ENCODE data around the gene ACY1. TPM values are rescaled to one million over a fixed set of nuclear protein-coding genes. Genes with fewer than 3 reads are reported as not detected.

Gene ACY1
- total RNA-seq, 6 experiments from 2014 or later, result 223 to 479 (median 297) TPM

GRCh38 chr3:52001443-52001974, 18.2 kb downstream of the ACY1 start:
- Histone ChIP-seq H3K4me1 (peaks cover 0 to 9% (median 0%) of the 10 kb centered on the region in 4 donors), H3K4me3 (no peak overlapping the region), H3K27ac (no peak overlapping the region), H3K36me3 (no peaks in the 10 kb centered on the region), H3K27me3 (no peaks in the 10 kb centered on the region), H3K9me3 (no peaks in the 10 kb centered on the region)
- ATAC-seq, result peak; percentile 71 to 78 (median 75)
- 6% methylated on average over 2 of the region's 18 CpGs for WGBS (ENCODE audit: insufficient coverage, low coverage, low lambda C conversion rate, missing lambda C conversion rate)
- intact Hi-C loops (cut with DNase I), result loop anchor here (2.0 to 5.0 kb wide), 3 partner anchors 121 to 143 kb away; no protein-coding TSS in a partner anchor
- TF ChIP-seq, protein P1, sequence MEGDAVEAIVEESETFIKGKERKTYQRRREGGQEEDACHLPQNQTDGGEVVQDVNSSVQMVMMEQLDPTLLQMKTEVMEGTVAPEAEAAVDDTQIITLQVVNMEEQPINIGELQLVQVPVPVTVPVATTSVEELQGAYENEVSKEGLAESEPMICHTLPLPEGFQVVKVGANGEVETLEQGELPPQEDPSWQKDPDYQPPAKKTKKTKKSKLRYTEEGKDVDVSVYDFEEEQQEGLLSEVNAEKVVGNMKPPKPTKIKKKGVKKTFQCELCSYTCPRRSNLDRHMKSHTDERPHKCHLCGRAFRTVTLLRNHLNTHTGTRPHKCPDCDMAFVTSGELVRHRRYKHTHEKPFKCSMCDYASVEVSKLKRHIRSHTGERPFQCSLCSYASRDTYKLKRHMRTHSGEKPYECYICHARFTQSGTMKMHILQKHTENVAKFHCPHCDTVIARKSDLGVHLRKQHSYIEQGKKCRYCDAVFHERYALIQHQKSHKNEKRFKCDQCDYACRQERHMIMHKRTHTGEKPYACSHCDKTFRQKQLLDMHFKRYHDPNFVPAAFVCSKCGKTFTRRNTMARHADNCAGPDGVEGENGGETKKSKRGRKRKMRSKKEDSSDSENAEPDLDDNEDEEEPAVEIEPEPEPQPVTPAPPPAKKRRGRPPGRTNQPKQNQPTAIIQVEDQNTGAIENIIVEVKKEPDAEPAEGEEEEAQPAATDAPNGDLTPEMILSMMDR (IDR thresholded peaks at IDR 0.05), result peak; percentile 86 to 96 (median 89)
- TF ChIP-seq POLR2A (IDR thresholded peaks at IDR 0.05), result no peak
- DNase-seq, result peak; percentile 71 to 75 (median 72)

- no peak overlapping the region for H3K27ac ChIP-seq
- 66% methylated on average over 3 of the region's 6 CpGs for WGBS (ENCODE audit: insufficient coverage, low coverage, low lambda C conversion rate, missing lambda C conversion rate)
- no peaks in the 10 kb centered on the region for H3K9me3 ChIP-seq
- H3K4me1 ChIP-seq, result peaks cover 0 to 9% (median 0%) of the 10 kb centered on the region in 4 donors
- no peak for ATAC-seq
- no peaks in the 10 kb centered on the region for H3K27me3 ChIP-seq
- DNase-seq, result no peak
- no peak overlapping the region for H3K4me3 ChIP-seq
- H3K36me3 ChIP-seq, result no peaks in the 10 kb centered on the region
- intact Hi-C loops (cut with DNase I), result loop anchor here (5.0 kb wide), 2 partner anchors 120 to 140 kb away; no protein-coding TSS in a partner anchor
- no peak for TF ChIP-seq POLR2A (IDR thresholded peaks at IDR 0.05)
- TF ChIP-seq, protein P1 (IDR thresholded peaks at IDR 0.05), result no peak
Observed at GRCh38 chr3:52002748-52003147, 19.4 kb downstream of the ACY1 start.

- TF ChIP-seq, protein P1 (IDR thresholded peaks at IDR 0.05), result peak; percentile 20 to 31 (median 25)
- no peak for TF ChIP-seq POLR2A (IDR thresholded peaks at IDR 0.05)
- Histone ChIP-seq H3K27me3 (no peaks in the 10 kb centered on the region), H3K9me3 (no peaks in the 10 kb centered on the region), H3K36me3 (no peaks in the 10 kb centered on the region), H3K4me3 (no peak overlapping the region), H3K4me1 (peaks cover 0 to 9% (median 0%) of the 10 kb centered on the region in 4 donors), H3K27ac (no peak overlapping the region)
- intact Hi-C loops (cut with DNase I), result loop anchor here (5.0 kb wide), 2 partner anchors 118 to 138 kb away; no protein-coding TSS in a partner anchor
- DNase-seq (no peak), ATAC-seq (peak; percentile 10 to 19 (median 16))
- WGBS (ENCODE audit: insufficient coverage, low coverage, low lambda C conversion rate, missing lambda C conversion rate), result 42% methylated on average over 4 of the region's 16 CpGs
Observed at GRCh38 chr3:52004163-52004787, 20.9 kb downstream of the ACY1 start.

DNA sequence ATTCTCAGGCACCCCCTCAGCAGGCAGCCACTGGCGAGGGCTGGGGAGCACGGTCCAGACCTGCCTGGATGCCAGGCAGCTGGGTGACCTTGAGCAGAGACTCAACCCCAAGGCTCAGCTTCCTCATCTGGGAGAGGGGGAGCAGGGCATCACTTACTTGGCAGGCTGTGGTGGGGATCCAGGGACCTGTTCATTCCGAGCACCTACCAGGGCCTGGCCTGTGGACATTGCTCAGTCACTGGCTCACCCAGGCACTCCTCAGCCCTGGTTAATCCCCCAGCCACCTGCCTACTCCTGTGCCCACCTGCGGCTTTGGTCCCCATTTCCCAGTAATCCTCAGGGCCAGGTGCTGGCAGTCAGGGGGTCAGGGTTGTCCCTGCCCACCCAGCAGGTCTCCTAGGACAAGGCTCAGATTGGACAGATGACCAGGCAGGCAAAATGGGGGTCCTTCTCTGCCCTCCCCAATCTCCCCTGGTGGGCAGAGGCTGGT, 21.6 kb downstream of the ACY1 start:
- Histone ChIP-seq H3K27me3 (no peaks in the 10 kb centered on the region), H3K27ac (no peak overlapping the region), H3K4me3 (no peak overlapping the region), H3K4me1 (peaks cover 0 to 9% (median 0%) of the 10 kb centered on the region in 4 donors), H3K9me3 (no peaks in the 10 kb centered on the region), H3K36me3 (no peaks in the 10 kb centered on the region)
- intact Hi-C loops (cut with DNase I), result loop anchor here (5.0 kb wide), 2 partner anchors 117 to 137 kb away; no protein-coding TSS in a partner anchor
- WGBS (ENCODE audit: insufficient coverage, low coverage, low lambda C conversion rate, missing lambda C conversion rate), result 11% methylated on average over 1 of the region's 4 CpGs
- ATAC-seq, result no peak
- no peak for TF ChIP-seq POLR2A (IDR thresholded peaks at IDR 0.05)
- TF ChIP-seq, protein P1 (IDR thresholded peaks at IDR 0.05), result no peak
- no peak for DNase-seq

All from right lobe of liver (tissue), 6 donors.